B cell (primary cell): ENCODE measurements around the gene KBTBD13.

ENCODE experiments used
- CTCF ChIP-seq: fragments of 200-600 bp; IDR thresholded peaks from one replicate; pipeline ENCODE4 v1.8.0; 2022; ENCODE audit warnings: antibody characterized with exemption, mild to moderate bottlenecking
- EZH2 ChIP-seq: IDR thresholded peaks from 2 replicates; pipeline ENCODE4 v1.6.1; 2012; ENCODE audit warnings: borderline replicate concordance, low read depth, mild to moderate bottlenecking, moderate library complexity, low read length; ENCODE audit not compliant: insufficient read depth, poor library complexity, severe bottlenecking

GRCh38 chr15:65095011-65095746 is 18.6 kb downstream of the KBTBD13 start:
- TF ChIP-seq CTCF (no peak), EZH2 (no peak)
